Ovary (tissue), 3 donors: Measurements from ENCODE around the gene SLC35D2.

Source experiments
- CTCF ChIP-seq, 3 donors: fragments of 450-650 bp in 2 of 3; fragments of 200-600 bp in 1 of 3; IDR thresholded peaks; one replicate each; pipeline versions ENCODE4 v1.5.1 to v1.8.0; 2016 to 2022; ENCODE audit warnings: antibody characterized with exemption in 3 of 3, mild to moderate bottlenecking in 1 of 3
- EP300 ChIP-seq: sonication (generic); formaldehyde crosslinking; IDR thresholded peaks from one replicate; pipeline ENCODE4 v1.6.1; 2017; ENCODE audit warnings: antibody characterized with exemption
- donor health status: DM: no; HTN: no; CAD: no.

GRCh38 chr9:96279932-96280331, 103.6 kb downstream of the SLC35D2 start:
- TF ChIP-seq CTCF (IDR thresholded peaks at IDR 0.05) (no peak), EP300 (no peak)
